Epithelial cell of proximal tubule (primary cell): ENCODE results near the gene MRPS2. TPM values are rescaled to one million over a fixed set of nuclear protein-coding genes. Genes with fewer than 3 reads are reported as not detected.

Source experiments
- DNase-seq: peaks from one replicate; pipeline ENCODE4 v3.0.0-alpha.2; 2011; ENCODE audit warnings: low read depth
- H3K4me3 ChIP-seq: 2 replicates; pipeline ENCODE4 v1.5.1; 2011; ENCODE audit warnings: low read depth, mild to moderate bottlenecking, low read length
- CTCF ChIP-seq: conservative IDR thresholded peaks from 2 replicates; pipeline ENCODE4 v1.5.1; 2012; ENCODE audit warnings: low read depth, mild to moderate bottlenecking, low read length
- total RNA-seq: library from RNA; depleted of rRNA; stranded (reverse); fragments of >200 nt; gene quantifications from 2 replicates; pipeline ENCODE4 v1.2.3, GENCODE V29; 2015

The MRPS2 gene
- total RNA-seq, 1 donor from 2014 or later: 68.1 TPM

- DNase-seq: no peak
- H3K4me3 ChIP-seq: no peak overlapping the region
- no peak for TF ChIP-seq CTCF
Observed at GRCh38 chr9:135487281-135488012, 13.0 kb upstream of the MRPS2 start.

GRCh38 chr9:135488013-135488330 is 12.5 kb upstream of the MRPS2 start:
- no peak overlapping the region for H3K4me3 ChIP-seq
- no peak for TF ChIP-seq CTCF
- DNase-seq: no peak

GRCh38 chr9:135488527-135488926 is 12.0 kb upstream of the MRPS2 start:
- no peak for DNase-seq
- TF ChIP-seq CTCF: no peak
- H3K4me3 ChIP-seq: no peak overlapping the region

GRCh38 chr9:135489188-135489906 is 11.1 kb upstream of the MRPS2 start:
- no peak overlapping the region for H3K4me3 ChIP-seq
- DNase-seq: no peak
- no peak for TF ChIP-seq CTCF

GRCh38 chr9:135490166-135490870 is 10.2 kb upstream of the MRPS2 start:
- H3K4me3 ChIP-seq: peak overlapping the region; percentile 22
- DNase-seq: no peak
- no peak for TF ChIP-seq CTCF

GRCh38 chr9:135490980-135491464 is 9.5 kb upstream of the MRPS2 start:
- peak overlapping the region; percentile 22 for H3K4me3 ChIP-seq
- DNase-seq: no peak
- no peak for TF ChIP-seq CTCF
